ENCODE data around the gene HECA. TPM values are rescaled to one million over a fixed set of nuclear protein-coding genes. Genes with fewer than 3 reads are reported as not detected.

HECA gene
- total and polyA plus RNA-seq, 2 of the 4 experiments (the other 2 are of a cell fraction) = 3.1 to 4.3 TPM

DNA sequence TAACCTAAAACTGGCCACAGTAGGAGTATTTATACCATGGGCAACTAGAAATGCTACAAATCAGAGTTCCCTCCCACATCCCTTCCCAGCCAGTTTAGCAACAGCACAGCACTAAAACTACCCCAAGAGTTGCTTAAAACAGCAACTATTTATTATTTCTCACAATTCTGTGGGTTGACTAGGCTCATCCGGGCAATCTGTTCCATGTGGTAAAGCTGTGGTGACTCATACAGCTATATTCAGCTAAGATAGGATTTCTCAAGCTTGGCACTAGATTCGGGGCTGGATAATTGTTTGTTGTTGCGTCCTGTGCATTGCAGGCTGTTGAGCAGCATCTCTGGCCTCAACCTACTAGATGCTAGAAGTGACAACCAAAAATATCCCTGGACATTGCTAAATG, 8.6 kb upstream of the HECA start:
- H2AFZ ChIP-seq (replicated peaks; ENCODE audit: low read length, poor library complexity) = no peak overlapping the region
- H2BK15ac ChIP-seq (ENCODE audit: low read depth, low read length) = no peak overlapping the region
- no peaks in the 10 kb centered on the region for H3K9me3 ChIP-seq (ENCODE audit: control insufficient read depth, insufficient read depth, low read length)
- POLR2A ChIA-PET (ENCODE audit: unreplicated experiment) = interaction anchor here (0.5 kb wide), 1 partner anchor 943 kb away, joined by 5 read pairs; no protein-coding TSS in a partner anchor
- dilution Hi-C loops (cut with HindIII; ENCODE audit: low sequenced_read_pairs, unreplicated experiment) (no loop called here), intact Hi-C loops (cut with micrococcal nuclease) (no loop called here), in situ Hi-C loops (cut with MboI; ENCODE audit: low sequenced_read_pairs) (no loop called here)
- no peak for TF ChIP-seq POLR2A (IDR thresholded peaks at IDR 0.05; ENCODE audit: low read depth, low read length)
- no peak for TF ChIP-seq MXI1 (IDR thresholded peaks at IDR 0.05; ENCODE audit: borderline replicate concordance, low read depth, low read length)
- TF ChIP-seq RAD21 (IDR thresholded peaks at IDR 0.05; ENCODE audit: low read length) = no peak
- peak; percentile 14 for TF ChIP-seq RCOR1 (IDR thresholded peaks at IDR 0.05; ENCODE audit: insufficient replicate concordance, low read length)
- TF ChIP-seq FOS (IDR thresholded peaks at IDR 0.05; ENCODE audit: low read depth, low read length) = peak; percentile 66
- peak; percentile 76 for TF ChIP-seq CEBPB (IDR thresholded peaks at IDR 0.05; ENCODE audit: low read depth, low read length)
- no CpG with 5 or more reads among the region's 3 CpGs for WGBS, 2 experiments (ENCODE audit: extremely low coverage in 2 of 2, insufficient read length in 1 of 2)
- peak; percentile 92 for DNase-seq
- no peaks in the 10 kb centered on the region for H3K9me1 ChIP-seq (ENCODE audit: insufficient read depth, low read length)
- no peaks in the 10 kb centered on the region for H3K79me1 ChIP-seq (ENCODE audit: low read depth in 1 of 2, low read length in 2 of 2)
- H3K27ac ChIP-seq (ENCODE audit: insufficient read depth, low read length) = no peak overlapping the region
- no peak overlapping the region for H3K9ac ChIP-seq (ENCODE audit: low read depth, low read length)
- no peaks in the 10 kb centered on the region for H3K36me3 ChIP-seq (ENCODE audit: control insufficient read depth, insufficient read depth, low read length)
- H4K5ac ChIP-seq (ENCODE audit: low read depth, low read length) = no peak overlapping the region
- H2BK5ac ChIP-seq (ENCODE audit: low read depth, low read length, poor library complexity, severe bottlenecking) = no peak overlapping the region
- no peak overlapping the region for H4K8ac ChIP-seq (ENCODE audit: low read depth in 2 of 2, low read length in 2 of 2)
- no peak overlapping the region for H4K91ac ChIP-seq (ENCODE audit: insufficient read depth, low read depth, low read length)
- H3K4me3 ChIP-seq (ENCODE audit: insufficient read depth, low read depth, low read length) = no peak overlapping the region
- H2AK5ac ChIP-seq (ENCODE audit: low read depth, low read length) = no peak overlapping the region
- no peaks in the 10 kb centered on the region for H4K20me1 ChIP-seq (ENCODE audit: insufficient read depth, low read length)
- no peak overlapping the region for H3K14ac ChIP-seq (replicated peaks; ENCODE audit: low read depth, low read length)
- no peak overlapping the region for H2BK20ac ChIP-seq (ENCODE audit: low read depth, low read length)
- no TSS peak for BruUV-seq (replicated peaks)
- peak; percentile 95 for ATAC-seq (ENCODE audit: low read depth)
- H3K4ac ChIP-seq (ENCODE audit: low read depth, low read length) = no peak overlapping the region
- no peak overlapping the region for H3K4me2 ChIP-seq (ENCODE audit: low read depth, low read length)
- no peak overlapping the region for H3K23ac ChIP-seq (ENCODE audit: low read depth, low read length)
- no peak overlapping the region for H3K18ac ChIP-seq (ENCODE audit: low read depth, low read length)
- H2AK9ac ChIP-seq (replicated peaks; ENCODE audit: low read depth, low read length, poor library complexity) = no peak overlapping the region
- no peak overlapping the region for H2BK120ac ChIP-seq (ENCODE audit: low read depth, low read length)
- CTCF ChIA-PET = no interaction called here
- peaks cover 2% of the 10 kb centered on the region; the same call in 1 of the 2 replicates for H3K4me1 ChIP-seq (ENCODE audit: control insufficient read depth, insufficient read depth, low read length)
- H3K56ac ChIP-seq (ENCODE audit: extremely low read depth, insufficient read depth, low read length) = no peak overlapping the region
- H3K27me3 ChIP-seq (ENCODE audit: control insufficient read depth, insufficient read depth, low read length) = no peaks in the 10 kb centered on the region
